IMR-90 (cell line): ENCODE results near the gene SULT1B1. TPM values are rescaled to one million over a fixed set of nuclear protein-coding genes. Genes with fewer than 3 reads are reported as not detected.

Experiments used
- ATAC-seq: fragments of 200-7000 bp; cut with Tn5 transposase; 2 replicates; pipeline ENCODE4 v1.9.1; 2020; ENCODE audit warnings: low read depth, mild to moderate bottlenecking, moderate library complexity
- BruUV-seq: library from RNA; stranded (reverse); fragments of 400-500 nt; replicated peaks from 2 replicates; lab custom pipeline; 2021; lab: Mats Ljungman, UMichigan
- CTCF ChIA-PET: fragments of 300-600 bp; formaldehyde crosslinking; extraction: SDS; loops from one replicate; lab custom pipeline; 2021; ENCODE audit warnings: antibody characterized with exemption; lab: Yijun Ruan, JAX
- POLR2A ChIA-PET: fragments of 300-600 bp; sonication (Branson Sonifier 250); formaldehyde crosslinking; loops from one replicate; lab custom pipeline; 2022; ENCODE audit warnings: antibody characterized with exemption; ENCODE audit not compliant: unreplicated experiment; lab: Charles Lee
- DNase-seq: peaks from one replicate; pipeline ENCODE4 v3.0.0; 2013
- H2AFZ ChIP-seq: replicated peaks from 2 replicates; pipeline ENCODE3; 2013; ENCODE audit warnings: low read length, mild to moderate bottlenecking; ENCODE audit not compliant: poor library complexity
- H2AK5ac ChIP-seq: 2 replicates; pipeline ENCODE4 v1.6.1; 2013; ENCODE audit warnings: low read depth, low read length, inconsistent platforms
- H2AK9ac ChIP-seq: replicated peaks from 2 replicates; pipeline ENCODE3; 2013; ENCODE audit warnings: mild to moderate bottlenecking, low read depth, low read length, moderate library complexity; ENCODE audit not compliant: poor library complexity
- H2BK120ac ChIP-seq: 2 replicates; pipeline ENCODE4 v1.6.1; 2013; ENCODE audit warnings: low read depth, low read length, inconsistent platforms
- H2BK15ac ChIP-seq: 3 replicates; pipeline ENCODE4 v1.6.1; 2013; ENCODE audit warnings: low read depth, low read length, inconsistent platforms
- H2BK20ac ChIP-seq: 2 replicates; pipeline ENCODE4 v1.6.1; 2013; ENCODE audit warnings: low read depth, mild to moderate bottlenecking, inconsistent platforms, low read length, moderate library complexity
- H2BK5ac ChIP-seq: 2 replicates; pipeline ENCODE4 v1.6.1; 2013; ENCODE audit warnings: mild to moderate bottlenecking, low read depth, low read length, inconsistent platforms; ENCODE audit not compliant: poor library complexity, severe bottlenecking
- H3K14ac ChIP-seq: replicated peaks from 2 replicates; pipeline ENCODE4 v1.6.1; 2013; ENCODE audit warnings: low read depth, low read length, inconsistent platforms
- H3K18ac ChIP-seq: 2 replicates; pipeline ENCODE4 v1.6.1; 2013; ENCODE audit warnings: low read depth, low read length, control low read depth
- H3K23ac ChIP-seq: 2 replicates; pipeline ENCODE4 v1.6.1; 2013; ENCODE audit warnings: low read depth, low read length, inconsistent platforms
- H3K27ac ChIP-seq: 2 replicates; pipeline ENCODE4 v1.5.1; 2013; ENCODE audit warnings: mild to moderate bottlenecking, control low read depth, low read length; ENCODE audit not compliant: insufficient read depth
- H3K27me3 ChIP-seq: 2 replicates; pipeline ENCODE4 v1.6.1; 2013; ENCODE audit warnings: low read length; ENCODE audit not compliant: control insufficient read depth, insufficient read depth
- H3K36me3 ChIP-seq: 2 replicates; pipeline ENCODE4 v1.6.1; 2013; ENCODE audit warnings: low read length, mixed read lengths; ENCODE audit not compliant: control insufficient read depth, insufficient read depth
- H3K4ac ChIP-seq: 2 replicates; pipeline ENCODE4 v1.6.1; 2013; ENCODE audit warnings: low read depth, low read length, inconsistent platforms
- H3K4me1 ChIP-seq: 2 replicates; pipeline ENCODE4 v1.6.1; 2013; ENCODE audit warnings: low read length, mixed read lengths; ENCODE audit not compliant: control insufficient read depth, insufficient read depth
- H3K4me2 ChIP-seq: 2 replicates; pipeline ENCODE4 v1.6.1; 2013; ENCODE audit warnings: low read depth, mild to moderate bottlenecking, control low read depth, low read length, moderate library complexity
- H3K4me3 ChIP-seq: 2 replicates; pipeline ENCODE4 v1.5.1; 2013; ENCODE audit warnings: low read depth, mild to moderate bottlenecking, control low read depth, low read length, moderate library complexity; ENCODE audit not compliant: insufficient read depth
- H3K56ac ChIP-seq: 2 replicates; pipeline ENCODE4 v1.6.1; 2013; ENCODE audit warnings: low read length, inconsistent platforms; ENCODE audit not compliant: insufficient read depth; ENCODE audit errors: extremely low read depth
- H3K79me1 ChIP-seq, 2 experiments: 2 replicates each; pipeline ENCODE4 v1.6.1; 2013; ENCODE audit warnings: low read length in 2 of 2, inconsistent platforms in 1 of 2, low read depth in 1 of 2
- H3K9ac ChIP-seq: 2 replicates; pipeline ENCODE4 v1.6.1; 2013; ENCODE audit warnings: low read depth, low read length, control low read depth
- H3K9me1 ChIP-seq: 2 replicates; pipeline ENCODE4 v1.6.1; 2013; ENCODE audit warnings: low read length, inconsistent platforms; ENCODE audit not compliant: insufficient read depth
- H3K9me3 ChIP-seq: 2 replicates; pipeline ENCODE4 v1.6.1; 2013; ENCODE audit warnings: low read length; ENCODE audit not compliant: control insufficient read depth, insufficient read depth
- H4K20me1 ChIP-seq: 2 replicates; pipeline ENCODE4 v1.6.1; 2013; ENCODE audit warnings: low read length, inconsistent platforms; ENCODE audit not compliant: insufficient read depth
- H4K5ac ChIP-seq: 2 replicates; pipeline ENCODE4 v1.6.1; 2013; ENCODE audit warnings: mild to moderate bottlenecking, low read depth, low read length, control low read depth
- H4K8ac ChIP-seq, 2 experiments: 2 replicates each; pipeline ENCODE4 v1.6.1; 2013; ENCODE audit warnings: low read depth in 2 of 2, low read length in 2 of 2, control low read depth in 1 of 2, inconsistent platforms in 1 of 2
- H4K91ac ChIP-seq: 2 replicates; pipeline ENCODE4 v1.6.1; 2013; ENCODE audit warnings: low read depth, low read length, inconsistent platforms; ENCODE audit not compliant: insufficient read depth
- BHLHE40 ChIP-seq: fragments of 150-350 bp; IDR thresholded peaks from 2 replicates; pipeline ENCODE4 v1.6.1; 2016; ENCODE audit warnings: mild to moderate bottlenecking, low read depth, low read length
- CEBPB ChIP-seq: IDR thresholded peaks from 2 replicates; pipeline ENCODE4 v1.6.1; 2012; ENCODE audit warnings: low read depth, low read length, improper control_type of control experiment
- CHD1 ChIP-seq: IDR thresholded peaks from 2 replicates; pipeline ENCODE4 v1.6.1; 2012; ENCODE audit warnings: low read depth, low read length, improper control_type of control experiment
- CTCF ChIP-seq: conservative IDR thresholded peaks from 2 replicates; pipeline ENCODE4 v1.5.1; 2012; ENCODE audit warnings: mild to moderate bottlenecking, low read depth, low read length, improper control_type of control experiment
- FOS ChIP-seq: fragments of 150-350 bp; IDR thresholded peaks from 2 replicates; pipeline ENCODE4 v1.6.1; 2016; ENCODE audit warnings: low read depth, low read length
- MAFK ChIP-seq: IDR thresholded peaks from 2 replicates; pipeline ENCODE4 v1.6.1; 2012; ENCODE audit warnings: low read depth, low read length, improper control_type of control experiment
- MAZ ChIP-seq: IDR thresholded peaks from 2 replicates; pipeline ENCODE4 v1.6.1; 2012; ENCODE audit warnings: low read depth, mild to moderate bottlenecking, low read length, improper control_type of control experiment, moderate library complexity, borderline replicate concordance
- MXI1 ChIP-seq: IDR thresholded peaks from 2 replicates; pipeline ENCODE4 v1.6.1; 2012; ENCODE audit warnings: low read depth, mild to moderate bottlenecking, low read length, moderate library complexity, borderline replicate concordance
- NFE2L2 ChIP-seq: fragments of 150-350 bp; IDR thresholded peaks from 2 replicates; pipeline ENCODE4 v1.6.1; 2016; ENCODE audit warnings: low read depth, mild to moderate bottlenecking, low read length
- POLR2A ChIP-seq: IDR thresholded peaks from 2 replicates; pipeline ENCODE4 v1.6.1; 2012; ENCODE audit warnings: mild to moderate bottlenecking, low read depth, low read length
- RAD21 ChIP-seq: IDR thresholded peaks from 2 replicates; pipeline ENCODE4 v1.6.1; 2012; ENCODE audit warnings: low read length, improper control_type of control experiment
- RCOR1 ChIP-seq: IDR thresholded peaks from 2 replicates; pipeline ENCODE4 v1.6.1; 2012; ENCODE audit warnings: mild to moderate bottlenecking, low read length, improper control_type of control experiment; ENCODE audit not compliant: insufficient replicate concordance
- RFX5 ChIP-seq: IDR thresholded peaks from 2 replicates; pipeline ENCODE4 v1.8.0; 2012; ENCODE audit warnings: low read depth, mild to moderate bottlenecking, low read length, moderate library complexity
- SMC3 ChIP-seq: fragments of 150-350 bp; IDR thresholded peaks from 2 replicates; pipeline ENCODE4 v1.6.1; 2016; ENCODE audit warnings: low read depth, mild to moderate bottlenecking, antibody characterized with exemption, low read length, moderate library complexity
- USF2 ChIP-seq: fragments of 150-350 bp; IDR thresholded peaks from 2 replicates; pipeline ENCODE4 v1.6.1; 2017; ENCODE audit warnings: mild to moderate bottlenecking, antibody characterized with exemption, low read length, low read depth
- WGBS, 2 experiments: methylation state at CpG; one replicate each; pipeline versions ENCODE4 v1.1.5 to v1.1.7; 2013; ENCODE audit warnings: missing lambda C conversion rate in 2 of 2; ENCODE audit not compliant: insufficient read length in 1 of 2; ENCODE audit errors: extremely low coverage in 2 of 2; 5-methylcytosine and 5-hydroxymethylcytosine counted together
- dilution Hi-C: fragments of 300-500 bp; cut with HindIII; formaldehyde crosslinking; loops from one replicate; pipeline ENCODE4 v1.14.3; 2018; ENCODE audit warnings: low sequenced_read_pairs; ENCODE audit not compliant: unreplicated experiment
- in situ Hi-C: fragments of 300-500 bp; cut with MboI; formaldehyde crosslinking; loops from 3 replicates; pipeline ENCODE4 v1.14.3; 2019; ENCODE audit warnings: low sequenced_read_pairs, inconsistent platforms, mixed read lengths
- intact Hi-C: fragments of 100-400 bp; cut with micrococcal nuclease; formaldehyde crosslinking; loops from 2 replicates; pipeline ENCODE4 v1.10.0; 2022
- polyA plus RNA-seq, 3 experiments: library from polyadenylated mRNA; depleted of rRNA; stranded (reverse); fragments of >200 nt; gene quantifications; 2 replicates each; pipeline ENCODE4 v1.2.3, GENCODE V29; 2012; ENCODE audit warnings: low replicate concordance in 1 of 3
- total RNA-seq: library from RNA; depleted of rRNA; stranded (reverse); fragments of >200 nt; gene quantifications from 2 replicates; pipeline ENCODE4 v1.2.3, GENCODE V29; 2012
- TF ChIP-seq, protein P1 (sequence below): fragments of 150-350 bp; IDR thresholded peaks from 2 replicates; pipeline ENCODE4 v1.6.1; 2016; ENCODE audit warnings: low read depth, mild to moderate bottlenecking, low read length, moderate library complexity, borderline replicate concordance

SULT1B1 gene
- total and polyA plus RNA-seq, 2 of the 4 experiments (the other 2 are of a cell fraction): 0.05 to 0.18 TPM

- no peaks in the 10 kb centered on the region for H4K20me1 ChIP-seq
- H4K5ac ChIP-seq: no peak overlapping the region
- H4K8ac ChIP-seq: no peak overlapping the region
- ATAC-seq (no peak), DNase-seq (no peak)
- H2AK5ac ChIP-seq: no peak overlapping the region
- TF ChIP-seq USF2 (no peak), NFE2L2 (no peak), MAFK (no peak), RFX5 (no peak), BHLHE40 (no peak), SMC3 (no peak), CTCF (no peak), CEBPB (no peak), MXI1 (no peak), POLR2A (no peak), CHD1 (no peak), RAD21 (no peak), FOS (no peak), MAZ (no peak), RCOR1 (no peak)
- TF ChIP-seq, protein P1, sequence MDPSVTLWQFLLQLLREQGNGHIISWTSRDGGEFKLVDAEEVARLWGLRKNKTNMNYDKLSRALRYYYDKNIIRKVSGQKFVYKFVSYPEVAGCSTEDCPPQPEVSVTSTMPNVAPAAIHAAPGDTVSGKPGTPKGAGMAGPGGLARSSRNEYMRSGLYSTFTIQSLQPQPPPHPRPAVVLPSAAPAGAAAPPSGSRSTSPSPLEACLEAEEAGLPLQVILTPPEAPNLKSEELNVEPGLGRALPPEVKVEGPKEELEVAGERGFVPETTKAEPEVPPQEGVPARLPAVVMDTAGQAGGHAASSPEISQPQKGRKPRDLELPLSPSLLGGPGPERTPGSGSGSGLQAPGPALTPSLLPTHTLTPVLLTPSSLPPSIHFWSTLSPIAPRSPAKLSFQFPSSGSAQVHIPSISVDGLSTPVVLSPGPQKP: no peak
- H3K4me1 ChIP-seq: no peaks in the 10 kb centered on the region
- no peak overlapping the region for H4K91ac ChIP-seq
- no peak overlapping the region for H3K56ac ChIP-seq
- no peak overlapping the region for H3K4me2 ChIP-seq
- no peaks in the 10 kb centered on the region for H3K27me3 ChIP-seq
- H3K79me1 ChIP-seq: no peaks in the 10 kb centered on the region
- no peak overlapping the region for H3K4me3 ChIP-seq
- no peak overlapping the region for H3K18ac ChIP-seq
- H3K23ac ChIP-seq: no peak overlapping the region
- H3K36me3 ChIP-seq: no peaks in the 10 kb centered on the region
- in situ Hi-C loops: no loop called here
- no CpG with 5 or more reads among the region's 2 CpGs for WGBS, 2 experiments
- BruUV-seq: no TSS peak
- H2BK20ac ChIP-seq: no peak overlapping the region
- POLR2A ChIA-PET: no interaction called here
- H3K4ac ChIP-seq: no peak overlapping the region
- no peak overlapping the region for H2BK120ac ChIP-seq
- dilution Hi-C loops: no loop called here
- H3K9me1 ChIP-seq: no peaks in the 10 kb centered on the region
- no peak overlapping the region for H3K27ac ChIP-seq
- H3K9me3 ChIP-seq: no peaks in the 10 kb centered on the region
- no peak overlapping the region for H2AFZ ChIP-seq
- intact Hi-C loops: no loop called here
- H3K14ac ChIP-seq: no peak overlapping the region
- CTCF ChIA-PET: no interaction called here
- no peak overlapping the region for H3K9ac ChIP-seq
- H2BK15ac ChIP-seq: no peak overlapping the region
- no peak overlapping the region for H2AK9ac ChIP-seq
- no peak overlapping the region for H2BK5ac ChIP-seq
These were observed 32.5 kb downstream of the SULT1B1 start for GRCh38 chr4:69727926-69728325.
